Thymus (tissue), 11 donors: ENCODE measurements around the gene SCD. TPM values are rescaled to one million over a fixed set of nuclear protein-coding genes. Genes with fewer than 3 reads are reported as not detected.

ENCODE experiments used
- DNase-seq, 9 donors: peaks; one replicate each; pipeline ENCODE4 v3.0.0-alpha.2; 2013; ENCODE audit warnings: low spot score in 9 of 9, low read depth in 6 of 9, missing footprints in 1 of 9
- H3K27ac ChIP-seq, 2 donors: one replicate each; pipeline ENCODE4 v1.5.1; 2013; ENCODE audit warnings: control low read depth in 1 of 2, low read depth in 1 of 2, low read length in 1 of 2, mild to moderate bottlenecking in 1 of 2, moderate library complexity in 1 of 2
- H3K27me3 ChIP-seq, 2 donors: one replicate each; pipeline ENCODE4 v1.5.1; 2013; ENCODE audit warnings: low read length in 1 of 2; ENCODE audit not compliant: control insufficient read depth in 2 of 2, insufficient read depth in 1 of 2
- H3K36me3 ChIP-seq, 2 donors: one replicate each; pipeline ENCODE4 v1.5.1; 2013; ENCODE audit warnings: low read length in 1 of 2, mild to moderate bottlenecking in 1 of 2, moderate library complexity in 1 of 2; ENCODE audit not compliant: control insufficient read depth in 2 of 2, insufficient read depth in 2 of 2
- H3K4me1 ChIP-seq, 2 donors: one replicate each; pipeline ENCODE4 v1.5.1; 2013; ENCODE audit warnings: low read length in 2 of 2; ENCODE audit not compliant: control insufficient read depth in 2 of 2, insufficient read depth in 2 of 2
- H3K4me3 ChIP-seq, 2 donors: one replicate each; pipeline ENCODE4 v1.5.1; 2013; ENCODE audit warnings: low read length in 2 of 2, control low read depth in 1 of 2, mild to moderate bottlenecking in 1 of 2
- H3K9me3 ChIP-seq, 2 donors: one replicate each; pipeline ENCODE4 v1.5.1; 2013; ENCODE audit warnings: low read length in 1 of 2, mild to moderate bottlenecking in 1 of 2; ENCODE audit not compliant: control insufficient read depth in 2 of 2, insufficient read depth in 1 of 2
- WGBS: extraction: QIAGEN DNeasy Blood & Tissue Kit; methylation state at CpG from one replicate; pipeline ENCODE4 v1.1.7; 2013; 5-methylcytosine and 5-hydroxymethylcytosine counted together
- polyA plus RNA-seq: library from polyadenylated mRNA; stranded (reverse); fragments of 200-250 nt; gene quantifications from one replicate; pipeline ENCODE4 v1.2.3, GENCODE V29; 2013
- total RNA-seq: library from RNA; stranded (reverse); fragments of 120-200 nt; gene quantifications from one replicate; pipeline ENCODE4 v1.2.4, GENCODE V29; 2013
- donor health status: healthy.

SCD gene
- total and polyA plus RNA-seq, 2 donors = 22.0 to 26.0 TPM

- Histone ChIP-seq H3K27me3 (no peaks in the 10 kb centered on the region), H3K36me3 (peaks cover 14 to 40% of the 10 kb centered on the region in 2 donors), H3K4me1 (peaks cover under 1 to 2% of the 10 kb centered on the region in 2 donors), H3K27ac (no peak overlapping the region), H3K9me3 (no peaks in the 10 kb centered on the region), H3K4me3 (no peak overlapping the region)
- 61% methylated on average over 7 of the region's 7 CpGs for WGBS
- DNase-seq = no peak
Observed at GRCh38 chr10:100364735-100365391, 17.8 kb downstream of the SCD start.

- Histone ChIP-seq H3K4me1 (peaks cover 27 to 33% of the 10 kb centered on the region in 2 donors), H3K9me3 (no peaks in the 10 kb centered on the region), H3K27ac (no peak overlapping the region), H3K4me3 (no peak overlapping the region), H3K27me3 (no peaks in the 10 kb centered on the region), H3K36me3 (peaks cover 0 to 6% of the 10 kb centered on the region in 2 donors)
- DNase-seq = no peak
Observed at GRCh38 chr10:100368721-100369120, 21.7 kb downstream of the SCD start.

- DNase-seq = peak in 6 of 9 donors; percentile 43 to 81 (median 62)
- Histone ChIP-seq H3K36me3 (no peaks in the 10 kb centered on the region), H3K4me3 (no peak overlapping the region), H3K27ac (peak overlapping the region; percentile 92 to 97), H3K9me3 (no peaks in the 10 kb centered on the region), H3K27me3 (no peaks in the 10 kb centered on the region), H3K4me1 (peaks cover 34 to 43% of the 10 kb centered on the region in 2 donors)
- 33% methylated on average over 12 of the region's 12 CpGs for WGBS
Observed at GRCh38 chr10:100370714-100371481, 23.9 kb downstream of the SCD start.

- WGBS = 95% methylated on average over 10 of the region's 10 CpGs
- Histone ChIP-seq H3K4me3 (no peak overlapping the region), H3K27me3 (no peaks in the 10 kb centered on the region), H3K4me1 (peaks cover 34 to 43% of the 10 kb centered on the region in 2 donors), H3K27ac (peak overlapping the region; percentile 92 to 97), H3K36me3 (no peaks in the 10 kb centered on the region), H3K9me3 (no peaks in the 10 kb centered on the region)
- DNase-seq = no peak
Observed at GRCh38 chr10:100371482-100372027, 24.5 kb downstream of the SCD start.

GRCh38 chr10:100372415-100373297 is 25.6 kb downstream of the SCD start:
- peaks cover 34 to 43% of the 10 kb centered on the region in 2 donors for H3K4me1 ChIP-seq
- H3K27me3 ChIP-seq = no peaks in the 10 kb centered on the region
- peak overlapping the region; percentile 95 to 99 for H3K27ac ChIP-seq
- no peaks in the 10 kb centered on the region for H3K9me3 ChIP-seq
- WGBS = 40% methylated on average over 16 of the region's 16 CpGs
- no peaks in the 10 kb centered on the region for H3K36me3 ChIP-seq
- H3K4me3 ChIP-seq = peak overlapping the region; percentile 55 to 64
- no peak for DNase-seq

- Histone ChIP-seq H3K36me3 (no peaks in the 10 kb centered on the region), H3K4me3 (peak overlapping the region; percentile 55 to 64), H3K27me3 (no peaks in the 10 kb centered on the region), H3K4me1 (peaks cover 34 to 43% of the 10 kb centered on the region in 2 donors), H3K27ac (peak overlapping the region; percentile 95 to 99), H3K9me3 (no peaks in the 10 kb centered on the region)
- DNase-seq = peak; percentile 57 to 92 (median 82)
- under 1% methylated on average over 45 of the region's 45 CpGs for WGBS
Observed at GRCh38 chr10:100373298-100374199, 26.5 kb downstream of the SCD start.

- Histone ChIP-seq H3K36me3 (no peaks in the 10 kb centered on the region), H3K27ac (peak overlapping the region; percentile 95 to 99), H3K4me3 (peak overlapping the region; percentile 55 to 64), H3K9me3 (no peaks in the 10 kb centered on the region), H3K27me3 (no peaks in the 10 kb centered on the region), H3K4me1 (peaks cover 34 to 43% of the 10 kb centered on the region in 2 donors)
- WGBS = 33% methylated on average over 3 of the region's 3 CpGs
- DNase-seq = no peak
Observed at GRCh38 chr10:100374200-100374655, 27.2 kb downstream of the SCD start.
